Neural cell (in vitro differentiated cells): ENCODE measurements around the gene DPYSL4. TPM values are rescaled to one million over a fixed set of nuclear protein-coding genes. Genes with fewer than 3 reads are reported as not detected.
A peak's percentile ranks its signal among the peaks of the same experiment; 100 is the strongest.

Experiments
- H2AFZ ChIP-seq: fragments of 200-600, 300-800 bp; sonication (generic), shearing (Covaris generic); 2 replicates; pipeline ENCODE4 v1.6.0; 2014; ENCODE audit warnings: low read depth, mild to moderate bottlenecking, antibody characterized with exemption, low read length, moderate library complexity
- H3F3A ChIP-seq: fragments of 200-600 bp; shearing (Covaris generic); 2 replicates; pipeline ENCODE4 v1.6.1; 2016; ENCODE audit warnings: mild to moderate bottlenecking, moderate library complexity, mixed read lengths, antibody characterized with exemption, low read length; ENCODE audit not compliant: insufficient read depth, poor library complexity, severe bottlenecking
- H3K27ac ChIP-seq: fragments of 200-600, 300-800 bp; sonication (generic), shearing (Covaris generic); 2 replicates; pipeline ENCODE4 v1.5.1; 2014; ENCODE audit warnings: mild to moderate bottlenecking, low read length, moderate library complexity
- H3K27me3 ChIP-seq: fragments of 300-800, 200-600 bp; sonication (generic), shearing (Covaris generic); 2 replicates; pipeline ENCODE4 v1.6.0; 2014; ENCODE audit warnings: mild to moderate bottlenecking, low read depth, low read length, moderate library complexity; ENCODE audit not compliant: insufficient read depth
- H3K36me3 ChIP-seq: fragments of 300-800, 200-600 bp; sonication (generic), shearing (Covaris generic); 2 replicates; pipeline ENCODE4 v1.5.1; 2014; ENCODE audit warnings: mild to moderate bottlenecking, antibody characterized with exemption, low read length, moderate library complexity; ENCODE audit not compliant: insufficient read depth
- H3K4me2 ChIP-seq: fragments of 300-800, 200-600 bp; sonication (generic), shearing (Covaris generic); 2 replicates; pipeline ENCODE4 v1.6.0; 2014; ENCODE audit warnings: mild to moderate bottlenecking, low read length
- H3K4me3 ChIP-seq: fragments of 300-800, 200-600 bp; sonication (generic), shearing (Covaris generic); 2 replicates; pipeline ENCODE4 v1.5.1; 2014; ENCODE audit warnings: mild to moderate bottlenecking, low read length, moderate library complexity
- H3K79me2 ChIP-seq: fragments of 200-600 bp; shearing (Covaris generic); replicated peaks from 2 replicates; pipeline ENCODE4 v1.6.0; 2014; ENCODE audit warnings: mild to moderate bottlenecking, low read length, moderate library complexity; ENCODE audit not compliant: insufficient read depth
- H3K9ac ChIP-seq: fragments of 300-800, 200-600 bp; sonication (generic), shearing (Covaris generic); 2 replicates; pipeline ENCODE4 v1.6.1; 2016; ENCODE audit warnings: mild to moderate bottlenecking, low read length, mixed read lengths
- H3K9me2 ChIP-seq: fragments of 200-600 bp; shearing (Covaris generic); 2 replicates; pipeline ENCODE4 v1.6.1; 2016; ENCODE audit warnings: mild to moderate bottlenecking, low read length, mixed read lengths; ENCODE audit not compliant: insufficient read depth
- H3K9me3 ChIP-seq: fragments of 200-600, 300-800 bp; sonication (generic), shearing (Covaris generic); 2 replicates; pipeline ENCODE4 v1.6.1; 2016; ENCODE audit warnings: mild to moderate bottlenecking, mixed run types, low read length, moderate library complexity, mixed read lengths
- H4K20me1 ChIP-seq: fragments of 200-600 bp; shearing (Covaris generic); 2 replicates; pipeline ENCODE4 v1.6.1; 2016; ENCODE audit warnings: mild to moderate bottlenecking, mixed run types; ENCODE audit not compliant: insufficient read depth
- EP300 ChIP-seq: fragments of 450-650 bp; conservative IDR thresholded peaks from 2 replicates; pipeline ENCODE4 v1.6.1; 2014; ENCODE audit warnings: antibody characterized with exemption, mild to moderate bottlenecking, moderate library complexity; ENCODE audit not compliant: poor library complexity, severe bottlenecking
- EZH2 ChIP-seq: fragments of 200-600, 300-800 bp; shearing (Covaris generic), sonication (generic); IDR thresholded peaks from 2 replicates; pipeline ENCODE4 v1.6.1; 2014; ENCODE audit warnings: antibody characterized with exemption, low read length, borderline replicate concordance, mild to moderate bottlenecking; ENCODE audit not compliant: insufficient read depth, poor library complexity, severe bottlenecking
- MXI1 ChIP-seq: fragments of 450-650 bp; conservative IDR thresholded peaks from 2 replicates; pipeline ENCODE4 v1.6.1; 2014; ENCODE audit warnings: antibody characterized with exemption, mild to moderate bottlenecking; ENCODE audit not compliant: poor library complexity, severe bottlenecking
- POLR2AphosphoS5 ChIP-seq: IDR thresholded peaks from 2 replicates; pipeline ENCODE4 v1.6.1; 2012
- RAD21 ChIP-seq: fragments of 450-650 bp; conservative IDR thresholded peaks from 2 replicates; pipeline ENCODE4 v1.6.1; 2014; ENCODE audit warnings: antibody characterized with exemption, mild to moderate bottlenecking, moderate library complexity
- SMC3 ChIP-seq: fragments of 450-650 bp; conservative IDR thresholded peaks from 2 replicates; pipeline ENCODE4 v1.6.1; 2014; ENCODE audit warnings: antibody characterized with exemption, mild to moderate bottlenecking, moderate library complexity; ENCODE audit not compliant: poor library complexity
- TAF1 ChIP-seq: IDR thresholded peaks from 2 replicates; pipeline ENCODE4 v1.6.1; 2012; ENCODE audit warnings: low read depth
- polyA plus RNA-seq: library from polyadenylated mRNA; depleted of rRNA; stranded (reverse); fragments of >200 nt; gene quantifications from 2 replicates; pipeline ENCODE4 v1.2.3, GENCODE V29; 2014
- TF ChIP-seq, protein P1 (sequence below): fragments of 450-650 bp; IDR thresholded peaks from 2 replicates; pipeline ENCODE4 v1.5.1; 2014; ENCODE audit warnings: antibody characterized with exemption, mild to moderate bottlenecking, moderate library complexity; ENCODE audit not compliant: poor library complexity, severe bottlenecking
- TF ChIP-seq, protein P2 (sequence below): IDR thresholded peaks from 2 replicates; pipeline ENCODE4 v1.6.1; 2012; ENCODE audit warnings: borderline replicate concordance

DPYSL4 gene
- polyA plus RNA-seq, 1 donor from 2014 or later: 116 TPM

DNA sequence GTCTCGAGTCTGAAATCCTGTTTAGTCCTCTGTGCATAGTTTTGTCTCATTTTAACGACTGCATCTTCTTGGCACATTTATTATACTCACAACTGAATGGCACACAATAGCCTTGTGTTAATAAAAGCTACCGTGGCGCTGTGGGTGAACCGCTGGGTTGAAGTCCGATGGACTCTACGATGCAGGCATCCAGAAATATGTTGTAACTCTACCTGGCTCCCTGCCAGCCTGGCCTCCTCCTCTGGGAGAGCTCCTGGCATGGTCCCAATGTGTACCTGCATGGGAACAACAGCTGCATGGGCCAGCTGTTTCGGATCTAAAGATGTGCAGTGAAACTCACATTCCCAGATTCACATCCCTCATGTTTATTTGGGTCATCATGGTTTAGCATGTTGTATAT, 3.7 kb upstream of the DPYSL4 start:
- Histone ChIP-seq H3K36me3 (no peaks in the 10 kb centered on the region), H3K4me2 (no peak overlapping the region), H3K79me2 (peaks cover 5% of the 10 kb centered on the region), H2AFZ (no peak overlapping the region), H3F3A (no peaks in the 10 kb centered on the region), H3K9ac (no peak overlapping the region), H3K9me2 (no peaks in the 10 kb centered on the region), H3K27ac (no peak overlapping the region), H4K20me1 (no peaks in the 10 kb centered on the region), H3K9me3 (no peaks in the 10 kb centered on the region), H3K27me3 (peaks cover 30% of the 10 kb centered on the region), H3K4me3 (no peak overlapping the region)
- no peak for TF ChIP-seq EP300
- TF ChIP-seq RAD21: no peak
- TF ChIP-seq TAF1: no peak
- TF ChIP-seq POLR2AphosphoS5: no peak
- TF ChIP-seq SMC3: no peak
- TF ChIP-seq, protein P1, sequence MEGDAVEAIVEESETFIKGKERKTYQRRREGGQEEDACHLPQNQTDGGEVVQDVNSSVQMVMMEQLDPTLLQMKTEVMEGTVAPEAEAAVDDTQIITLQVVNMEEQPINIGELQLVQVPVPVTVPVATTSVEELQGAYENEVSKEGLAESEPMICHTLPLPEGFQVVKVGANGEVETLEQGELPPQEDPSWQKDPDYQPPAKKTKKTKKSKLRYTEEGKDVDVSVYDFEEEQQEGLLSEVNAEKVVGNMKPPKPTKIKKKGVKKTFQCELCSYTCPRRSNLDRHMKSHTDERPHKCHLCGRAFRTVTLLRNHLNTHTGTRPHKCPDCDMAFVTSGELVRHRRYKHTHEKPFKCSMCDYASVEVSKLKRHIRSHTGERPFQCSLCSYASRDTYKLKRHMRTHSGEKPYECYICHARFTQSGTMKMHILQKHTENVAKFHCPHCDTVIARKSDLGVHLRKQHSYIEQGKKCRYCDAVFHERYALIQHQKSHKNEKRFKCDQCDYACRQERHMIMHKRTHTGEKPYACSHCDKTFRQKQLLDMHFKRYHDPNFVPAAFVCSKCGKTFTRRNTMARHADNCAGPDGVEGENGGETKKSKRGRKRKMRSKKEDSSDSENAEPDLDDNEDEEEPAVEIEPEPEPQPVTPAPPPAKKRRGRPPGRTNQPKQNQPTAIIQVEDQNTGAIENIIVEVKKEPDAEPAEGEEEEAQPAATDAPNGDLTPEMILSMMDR: no peak
- no peak for TF ChIP-seq MXI1
- TF ChIP-seq EZH2: no peak
- TF ChIP-seq, protein P2, sequence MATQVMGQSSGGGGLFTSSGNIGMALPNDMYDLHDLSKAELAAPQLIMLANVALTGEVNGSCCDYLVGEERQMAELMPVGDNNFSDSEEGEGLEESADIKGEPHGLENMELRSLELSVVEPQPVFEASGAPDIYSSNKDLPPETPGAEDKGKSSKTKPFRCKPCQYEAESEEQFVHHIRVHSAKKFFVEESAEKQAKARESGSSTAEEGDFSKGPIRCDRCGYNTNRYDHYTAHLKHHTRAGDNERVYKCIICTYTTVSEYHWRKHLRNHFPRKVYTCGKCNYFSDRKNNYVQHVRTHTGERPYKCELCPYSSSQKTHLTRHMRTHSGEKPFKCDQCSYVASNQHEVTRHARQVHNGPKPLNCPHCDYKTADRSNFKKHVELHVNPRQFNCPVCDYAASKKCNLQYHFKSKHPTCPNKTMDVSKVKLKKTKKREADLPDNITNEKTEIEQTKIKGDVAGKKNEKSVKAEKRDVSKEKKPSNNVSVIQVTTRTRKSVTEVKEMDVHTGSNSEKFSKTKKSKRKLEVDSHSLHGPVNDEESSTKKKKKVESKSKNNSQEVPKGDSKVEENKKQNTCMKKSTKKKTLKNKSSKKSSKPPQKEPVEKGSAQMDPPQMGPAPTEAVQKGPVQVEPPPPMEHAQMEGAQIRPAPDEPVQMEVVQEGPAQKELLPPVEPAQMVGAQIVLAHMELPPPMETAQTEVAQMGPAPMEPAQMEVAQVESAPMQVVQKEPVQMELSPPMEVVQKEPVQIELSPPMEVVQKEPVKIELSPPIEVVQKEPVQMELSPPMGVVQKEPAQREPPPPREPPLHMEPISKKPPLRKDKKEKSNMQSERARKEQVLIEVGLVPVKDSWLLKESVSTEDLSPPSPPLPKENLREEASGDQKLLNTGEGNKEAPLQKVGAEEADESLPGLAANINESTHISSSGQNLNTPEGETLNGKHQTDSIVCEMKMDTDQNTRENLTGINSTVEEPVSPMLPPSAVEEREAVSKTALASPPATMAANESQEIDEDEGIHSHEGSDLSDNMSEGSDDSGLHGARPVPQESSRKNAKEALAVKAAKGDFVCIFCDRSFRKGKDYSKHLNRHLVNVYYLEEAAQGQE: no peak

DNA sequence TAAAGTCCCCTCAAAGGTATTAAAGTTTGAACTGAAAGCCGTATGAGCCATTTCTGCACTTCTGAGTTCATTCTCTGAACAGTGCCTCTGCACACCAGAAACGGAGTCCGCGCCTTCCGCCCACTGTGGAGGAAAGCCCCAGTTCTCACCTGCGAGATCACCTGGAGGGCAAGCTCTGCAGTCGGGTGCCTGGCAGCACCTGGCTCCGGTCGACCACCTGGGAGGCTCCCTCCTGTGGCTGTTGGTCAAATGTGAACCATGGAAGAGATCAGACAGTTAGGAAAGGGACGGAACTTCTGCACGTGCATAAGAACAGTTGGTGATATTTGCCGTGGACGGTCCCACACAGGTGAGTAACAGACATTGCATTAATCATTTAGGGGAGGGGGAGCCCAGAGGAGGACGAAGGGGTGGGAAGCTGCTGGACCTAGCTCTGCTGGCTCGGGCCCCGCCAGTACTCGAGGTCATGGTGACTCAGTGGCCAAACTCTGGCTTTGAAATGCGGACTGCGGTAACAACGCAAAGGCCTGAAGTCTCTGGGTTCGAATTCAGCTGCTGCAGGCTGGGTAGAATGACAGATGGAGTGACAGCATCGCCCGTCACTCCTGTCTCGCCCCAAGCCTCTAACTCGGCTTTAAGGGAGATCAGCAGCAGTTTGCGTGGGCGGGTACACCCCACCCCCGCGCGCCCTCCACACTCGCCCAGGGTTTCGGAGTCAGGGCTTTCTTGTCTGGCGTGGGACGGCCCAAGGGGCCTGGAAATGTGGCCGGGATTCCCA, 1.7 kb upstream of the DPYSL4 start:
- peaks cover 6% of the 10 kb centered on the region for H4K20me1 ChIP-seq
- H3K4me3 ChIP-seq: peak overlapping the region; percentile 63
- no peak overlapping the region for H3K9ac ChIP-seq
- no peaks in the 10 kb centered on the region for H3K9me3 ChIP-seq
- H3F3A ChIP-seq: no peaks in the 10 kb centered on the region
- no peaks in the 10 kb centered on the region for H3K9me2 ChIP-seq
- no peaks in the 10 kb centered on the region for H3K36me3 ChIP-seq
- TF ChIP-seq MXI1: no peak
- no peak for TF ChIP-seq TAF1
- no peak for TF ChIP-seq EP300
- TF ChIP-seq SMC3: peak; percentile 27
- H3K27ac ChIP-seq: no peak overlapping the region
- H2AFZ ChIP-seq: no peak overlapping the region
- H3K4me2 ChIP-seq: no peak overlapping the region
- peaks cover 23% of the 10 kb centered on the region for H3K79me2 ChIP-seq
- H3K27me3 ChIP-seq: peaks cover 30% of the 10 kb centered on the region
